Eye (tissue), 1 donor: Measurements from ENCODE around the gene ISG20L2.

Experiments used
- DNase-seq: peaks from one replicate; pipeline ENCODE4 v3.0.0-alpha.2; 2015

ISG20L2 gene

GRCh38 chr1:156706657-156707416 is 21.7 kb downstream of the ISG20L2 start:
- DNase-seq = peak; percentile 86

DNA sequence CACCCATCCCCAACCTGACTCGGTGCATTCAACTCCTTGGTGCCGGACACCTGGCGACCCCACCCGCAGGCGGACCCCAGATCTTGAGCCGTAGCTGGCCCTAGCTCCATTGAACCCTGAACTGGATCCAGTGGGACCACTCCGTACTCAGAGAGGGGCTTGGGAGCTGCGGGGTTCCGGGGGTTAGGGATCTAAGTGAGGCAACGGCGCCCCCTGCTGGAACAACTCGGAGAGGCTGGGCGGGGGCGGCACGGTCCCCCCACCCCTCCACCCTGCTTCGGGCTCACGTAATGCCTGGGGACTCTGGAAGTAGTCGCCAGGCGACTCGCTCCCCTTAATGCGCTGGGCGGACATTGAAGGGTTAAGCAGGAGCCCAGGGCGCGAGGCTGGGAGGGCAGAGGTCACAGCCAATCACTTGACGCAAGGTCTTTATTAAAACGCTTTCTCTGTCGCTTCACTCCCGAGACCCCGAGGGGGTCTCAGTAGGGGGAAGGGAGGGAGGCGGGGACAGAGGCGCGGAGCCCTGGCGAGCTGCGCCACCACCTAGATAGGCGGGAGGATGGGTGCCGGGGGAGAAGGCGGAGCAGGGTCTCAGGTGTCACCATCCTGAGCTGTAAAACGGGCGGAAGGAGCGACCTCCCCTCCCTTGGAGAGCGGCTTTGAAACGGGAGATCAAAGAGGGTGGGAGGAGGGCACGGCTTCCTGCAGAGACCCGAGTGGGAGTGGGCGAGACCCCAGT is 22.5 kb downstream of the ISG20L2 start:
- DNase-seq = peak; percentile 95

GRCh38 chr1:156705321-156705917 is 23.1 kb downstream of the ISG20L2 start, which contains the start of gene CRABP2:
TSS of gene CRABP2 (minus strand) at chr1:156705583. CDS start at chr1:156705446, 137 bp downstream.
- DNase-seq = peak; percentile 85

DNA sequence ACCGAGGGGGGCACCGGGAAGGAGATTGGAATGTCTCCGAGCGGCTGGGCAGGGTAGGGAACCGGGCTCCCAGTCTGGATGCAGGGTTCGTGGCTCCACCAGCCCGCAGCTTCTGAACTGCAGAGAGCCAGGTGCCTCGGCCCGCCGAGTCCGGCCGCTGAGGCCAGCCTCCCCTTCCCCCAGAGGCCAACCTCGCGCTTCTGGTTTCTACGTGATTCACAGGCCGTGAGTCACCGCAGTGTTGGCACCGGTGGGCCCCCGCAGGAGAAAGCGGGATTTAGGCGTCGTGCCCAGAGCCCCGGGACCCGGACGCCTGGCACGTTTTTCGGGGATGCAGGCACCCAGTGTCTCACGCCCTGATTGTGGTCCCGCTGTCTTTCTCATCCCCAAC is 23.6 kb downstream of the ISG20L2 start:
- DNase-seq = peak; percentile 66

- DNase-seq = peak; percentile 39
Observed at GRCh38 chr1:156704166-156704711, 24.3 kb downstream of the ISG20L2 start.

- DNase-seq = peak; percentile 53
Observed at GRCh38 chr1:156703741-156704140, 24.8 kb downstream of the ISG20L2 start.

GRCh38 chr1:156703336-156703735 is 25.2 kb downstream of the ISG20L2 start:
- no peak for DNase-seq

DNA sequence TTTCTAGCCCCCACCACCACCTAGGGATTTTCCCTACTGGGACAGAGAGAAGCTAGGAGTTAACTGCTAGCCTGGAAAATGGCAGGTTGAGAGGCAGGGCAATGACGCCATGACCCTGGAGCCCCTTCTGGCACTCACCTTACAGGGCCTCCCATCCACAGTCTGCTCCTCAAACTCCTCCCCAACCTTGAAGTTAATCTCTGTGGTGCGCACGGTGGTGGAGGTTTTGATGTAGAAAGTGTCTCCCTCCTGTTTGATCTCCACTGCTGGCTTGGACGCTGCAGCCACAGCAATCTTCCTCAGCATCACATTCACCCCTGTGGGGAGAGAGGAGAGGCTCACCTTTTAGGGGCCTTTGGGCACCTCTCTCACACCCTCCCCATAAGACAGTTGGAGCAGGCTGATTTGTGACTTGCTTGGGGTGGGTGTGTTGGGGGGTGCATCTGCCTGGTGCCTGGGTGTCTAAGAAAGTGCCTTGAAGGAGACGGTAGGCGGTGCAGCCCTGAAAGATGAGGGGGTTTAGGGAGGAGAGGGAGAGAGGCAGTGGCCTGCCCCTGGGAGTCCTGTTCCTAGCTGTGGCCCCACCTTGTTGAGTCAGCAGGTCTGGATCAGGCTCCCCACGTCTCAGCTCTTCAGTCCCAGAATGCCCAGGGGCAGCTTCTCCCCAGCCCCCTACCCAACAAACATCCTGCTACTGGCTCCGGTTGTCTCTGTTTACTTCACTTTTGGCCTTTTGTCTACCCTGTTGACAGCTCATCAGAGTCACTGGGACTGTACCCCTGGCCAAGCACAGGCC is 27.6 kb downstream of the ISG20L2 start:
- DNase-seq = no peak

DNA sequence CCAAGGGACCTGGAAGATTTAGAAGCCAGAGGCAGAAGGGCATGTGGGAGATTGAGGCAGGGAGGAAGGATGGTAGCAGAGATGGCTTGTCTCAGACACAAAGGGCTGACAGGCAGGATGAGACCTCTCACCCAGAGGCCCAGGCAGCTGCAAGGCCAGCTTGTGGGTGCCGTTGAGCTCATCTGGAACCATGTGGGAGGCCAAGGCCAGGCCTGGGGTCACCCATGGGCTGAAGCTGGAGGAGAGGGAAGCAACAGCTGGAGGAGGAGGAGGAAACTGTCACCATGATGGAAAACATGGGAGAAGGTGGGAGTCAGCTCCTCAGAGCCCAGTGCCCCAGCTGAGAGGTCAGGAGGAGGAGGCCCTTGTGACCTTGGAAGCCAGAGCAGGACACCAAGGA is 29.6 kb downstream of the ISG20L2 start:
- DNase-seq = no peak

DNA sequence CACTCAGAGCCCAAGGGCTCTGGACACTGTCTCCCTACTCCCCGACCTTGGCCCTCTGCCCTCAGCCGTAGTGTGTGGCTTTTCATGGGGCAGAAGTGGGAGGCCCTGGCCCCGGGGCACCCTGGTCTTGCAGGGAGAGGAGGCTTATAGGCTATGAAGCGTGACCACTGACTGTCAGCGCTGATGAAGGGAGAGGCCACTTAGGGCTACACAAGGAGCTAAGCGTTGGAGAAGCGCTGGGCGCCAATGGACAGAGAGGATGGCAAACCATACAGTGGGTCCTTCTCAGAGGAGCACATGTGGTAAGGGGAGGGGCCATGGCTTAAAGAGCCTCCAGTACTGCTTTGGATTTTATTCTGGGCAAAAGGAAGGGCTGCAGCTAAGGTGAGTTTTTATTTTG is 31.1 kb downstream of the ISG20L2 start:
- no peak for DNase-seq

GRCh38 chr1:156696755-156697154 is 31.8 kb downstream of the ISG20L2 start:
- DNase-seq = no peak

DNA sequence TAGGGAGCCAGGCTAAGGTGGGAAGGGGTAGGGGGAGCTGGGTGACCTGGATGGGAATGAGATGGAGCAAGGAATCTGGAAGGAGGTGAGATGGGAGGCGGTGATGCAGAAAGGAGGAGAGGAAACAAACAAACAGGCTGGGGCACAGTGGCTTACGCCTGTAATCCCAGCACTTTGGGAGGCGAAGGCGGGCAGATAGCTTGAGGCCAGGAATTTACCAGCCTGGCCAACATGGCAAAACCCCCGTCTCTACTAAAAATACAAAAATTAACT is 33.9 kb downstream of the ISG20L2 start:
- DNase-seq = no peak

DNA sequence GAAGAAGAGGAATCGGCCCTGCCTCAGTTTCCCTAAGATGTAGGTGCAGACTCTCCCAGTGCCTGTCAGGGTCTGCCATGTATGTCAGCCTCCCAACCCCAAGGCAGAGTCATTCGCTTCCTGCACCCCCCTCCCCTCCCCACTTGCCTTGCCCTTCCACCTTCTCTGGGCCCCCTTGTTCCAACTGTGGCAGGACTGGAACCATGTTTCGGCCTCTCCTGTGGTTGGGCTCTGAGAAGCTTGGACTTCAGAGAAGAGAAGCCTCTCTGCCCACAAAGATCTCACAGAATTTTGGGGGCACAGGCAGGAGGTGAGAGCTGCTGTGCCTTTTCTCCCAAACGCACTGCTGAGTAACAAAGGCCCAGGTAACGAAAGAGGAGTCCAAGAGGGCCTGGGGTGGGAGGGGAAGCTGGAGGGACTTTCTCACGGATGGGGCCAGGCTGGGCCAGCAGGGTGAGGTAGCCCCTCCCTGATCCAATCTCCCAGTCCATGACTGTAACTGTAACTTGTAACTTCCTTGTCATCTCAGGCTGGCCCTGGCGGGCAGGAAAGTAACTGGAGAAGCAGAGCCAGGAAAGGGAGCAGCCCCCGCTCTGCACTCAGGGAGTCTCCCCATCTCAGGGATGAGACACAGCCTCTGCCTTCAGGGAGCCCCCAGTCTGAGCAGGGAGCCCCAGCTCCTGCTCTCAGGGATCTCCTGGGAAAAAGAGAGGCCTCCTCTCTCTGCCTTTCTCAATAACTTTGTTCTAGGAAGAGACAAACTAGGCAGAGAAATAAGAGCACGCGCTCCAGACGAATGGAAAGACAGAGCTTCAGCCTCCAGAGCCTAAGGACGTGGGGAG is 34.5 kb downstream of the ISG20L2 start:
- DNase-seq = no peak

DNA sequence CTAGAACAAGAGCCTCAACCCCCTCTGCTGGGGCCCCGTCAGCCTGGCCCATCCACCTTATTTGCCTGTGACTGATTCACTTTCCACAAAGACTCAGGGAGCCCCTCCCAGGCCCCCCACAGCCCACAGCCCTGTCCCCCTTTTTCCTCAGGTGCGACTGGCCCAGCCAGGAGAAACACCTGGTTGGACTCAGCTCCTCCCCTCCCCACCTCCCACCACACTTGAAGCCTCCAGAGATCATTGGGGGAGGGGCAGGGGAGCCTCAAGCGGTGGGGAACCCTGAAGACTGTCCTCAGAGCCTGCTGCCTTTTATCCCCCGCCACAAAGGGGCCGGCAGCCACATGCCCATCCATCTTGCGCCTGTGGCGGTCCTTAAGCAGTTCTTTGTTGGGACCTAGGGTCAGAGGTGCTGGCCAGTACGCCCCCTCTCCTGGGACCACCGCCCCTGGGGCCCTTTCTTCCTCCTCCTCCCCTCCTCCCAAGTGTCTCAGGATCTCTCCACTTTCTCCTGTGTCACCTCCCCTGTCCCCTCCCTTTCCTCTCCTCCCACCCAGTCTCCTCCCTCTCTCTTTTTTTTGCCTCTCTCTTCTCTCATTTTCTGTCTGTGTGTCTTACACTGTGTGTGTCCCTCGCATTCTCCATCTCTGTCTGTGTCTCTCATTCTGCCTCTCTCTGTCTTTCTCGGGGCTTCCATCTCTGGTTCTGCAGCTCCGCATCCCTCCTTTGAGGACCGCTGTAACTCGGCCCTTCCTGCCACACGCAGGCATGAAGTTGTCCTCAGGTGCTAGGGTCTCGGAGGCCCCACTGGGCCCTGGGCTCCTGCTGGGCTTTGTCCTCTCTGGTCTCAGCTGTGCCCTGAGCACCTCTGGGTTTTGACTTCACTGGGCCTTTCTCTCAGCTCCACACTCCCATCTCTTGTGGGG is 35.4 kb downstream of the ISG20L2 start:
- peak; percentile 77 for DNase-seq

DNA sequence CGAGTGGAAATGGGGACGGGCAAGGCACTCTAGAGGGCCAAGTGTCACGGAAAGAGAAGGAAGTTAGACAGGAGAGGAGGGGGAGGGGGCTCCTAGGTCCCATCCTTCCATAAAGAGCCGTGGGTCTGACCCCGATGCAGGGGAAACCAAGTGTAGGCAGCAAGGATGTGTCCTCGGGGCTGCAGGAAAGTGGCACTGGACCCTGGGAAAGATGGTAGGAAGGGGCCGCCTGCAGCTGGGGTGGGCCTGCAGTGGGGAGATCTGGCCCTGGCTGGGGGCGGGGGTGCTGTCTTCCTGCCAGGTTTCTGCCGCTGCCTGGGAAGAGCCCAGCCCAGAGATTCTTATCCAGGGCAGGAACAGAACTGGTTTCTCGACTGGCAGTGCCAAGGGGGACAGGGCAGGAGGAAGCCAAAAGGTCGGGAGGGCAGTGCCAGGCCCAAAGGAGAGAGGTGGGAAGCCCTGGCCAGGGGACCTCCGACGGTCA is 36.1 kb downstream of the ISG20L2 start:
- DNase-seq = peak; percentile 42

- DNase-seq = peak; percentile 50
Observed at GRCh38 chr1:156691665-156692440, 36.7 kb downstream of the ISG20L2 start.

- no peak for DNase-seq
Observed at GRCh38 chr1:156691191-156691590, 37.4 kb downstream of the ISG20L2 start.

DNA sequence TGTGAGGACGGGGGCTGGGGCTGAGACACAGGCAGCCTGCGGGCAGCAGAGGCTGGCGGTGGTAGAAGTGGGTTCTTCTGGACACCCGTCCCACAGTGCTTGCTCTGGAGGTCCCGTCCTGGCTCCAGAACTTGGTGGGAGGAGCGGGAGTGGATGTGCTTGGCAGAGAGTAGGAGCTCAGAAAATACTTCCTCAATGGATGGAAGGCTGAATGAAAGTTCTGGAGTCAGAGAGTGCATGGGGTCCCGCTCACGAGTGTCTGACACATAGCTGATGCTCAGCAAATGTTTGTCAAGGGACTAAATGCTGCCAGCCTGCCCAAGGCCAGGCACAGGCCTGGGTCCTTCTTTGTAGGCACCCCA is 37.9 kb downstream of the ISG20L2 start:
- no peak for DNase-seq

DNA sequence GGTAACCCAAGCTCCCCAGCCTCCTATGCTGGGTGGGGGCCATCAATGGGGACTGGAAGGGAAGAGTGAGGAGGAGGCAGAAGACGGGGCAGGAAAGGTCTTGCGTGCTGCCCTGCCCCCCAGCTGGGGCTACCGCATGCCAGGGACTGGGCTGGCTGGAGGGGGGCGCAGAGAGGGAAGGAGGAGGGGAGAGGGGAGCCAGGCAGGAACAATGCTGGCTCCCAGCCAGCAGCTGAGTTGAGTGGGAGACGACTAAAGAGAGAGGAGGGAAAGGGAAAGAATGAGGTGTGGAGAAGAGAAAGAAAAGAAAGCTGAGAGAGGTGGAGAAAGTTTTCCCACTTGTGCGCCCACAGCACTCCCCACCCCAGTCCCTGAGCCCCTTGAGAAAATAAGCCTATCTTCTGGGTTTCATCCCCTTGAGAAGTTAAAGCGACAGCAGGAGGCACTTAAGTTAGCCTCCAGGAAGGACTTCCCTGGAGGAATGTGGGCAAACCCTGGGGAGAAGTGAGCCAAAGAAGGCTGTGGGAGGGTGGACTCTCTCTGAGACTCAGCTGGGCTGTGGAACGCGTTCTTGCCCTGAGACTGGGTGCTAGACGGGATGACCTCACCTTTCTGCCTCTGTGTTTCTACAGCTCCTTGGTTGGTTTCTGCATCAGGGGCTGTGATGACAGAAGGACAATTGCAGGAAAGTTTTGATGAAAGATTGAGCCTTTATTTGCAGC is 38.5 kb downstream of the ISG20L2 start:
- peak; percentile 75 for DNase-seq
